HepG2 (cell line): ENCODE measurements around the gene ARL16. TPM values are rescaled to one million over a fixed set of nuclear protein-coding genes. Genes with fewer than 3 reads are reported as not detected.

Source experiments
- ATF6 ChIP-seq: sonication (generic); formaldehyde crosslinking; conservative IDR thresholded peaks from 2 replicates; pipeline ENCODE4 v1.4.0; 2020; ENCODE audit warnings: missing genetic modification reagents
- DZIP1 ChIP-seq: sonication (generic); formaldehyde crosslinking; IDR thresholded peaks from 2 replicates; pipeline ENCODE4 v1.5.0; 2020; ENCODE audit warnings: mild to moderate bottlenecking, missing genetic modification reagents
- KAT8 ChIP-seq: IDR thresholded peaks from 2 replicates; pipeline ENCODE4 v1.6.1; 2016; ENCODE audit warnings: missing genetic modification reagents, missing compliant biosample characterization
- KDM4B ChIP-seq: sonication (generic); formaldehyde crosslinking; IDR thresholded peaks from 2 replicates; pipeline ENCODE4 v1.4.0; 2020; ENCODE audit warnings: missing genetic modification reagents
- NFE2L1 ChIP-seq: sonication (generic); formaldehyde crosslinking; IDR thresholded peaks from 2 replicates; pipeline ENCODE4 v1.4.0; 2020; ENCODE audit warnings: missing genetic modification reagents, mild to moderate bottlenecking, borderline replicate concordance
- PCBP1 ChIP-seq: fragments of 200-400 bp; formaldehyde crosslinking; IDR thresholded peaks from 2 replicates; pipeline ENCODE4 v1.6.1; 2017; ENCODE audit warnings: mild to moderate bottlenecking, low read depth, low read length, borderline replicate concordance
- RNF2 ChIP-seq: fragments of 450-650 bp; conservative IDR thresholded peaks from 2 replicates; pipeline ENCODE4 v1.6.1; 2016; ENCODE audit warnings: low read depth
- SMARCE1 ChIP-seq: fragments of 450-650 bp; IDR thresholded peaks from 2 replicates; pipeline ENCODE4 v1.6.1; 2017; ENCODE audit warnings: borderline replicate concordance
- SP5 ChIP-seq: IDR thresholded peaks from 2 replicates; pipeline ENCODE4 v1.6.1; 2016; ENCODE audit warnings: low read depth, borderline replicate concordance
- TBL1XR1 ChIP-seq: fragments of 150-350 bp; IDR thresholded peaks from 2 replicates; pipeline ENCODE4 v1.6.1; 2014; ENCODE audit warnings: borderline replicate concordance, low read length; ENCODE audit not compliant: partially characterized antibody
- ZNF18 ChIP-seq: sonication (generic); formaldehyde crosslinking; IDR thresholded peaks from 2 replicates; pipeline ENCODE4 v1.8.0; 2022; ENCODE audit warnings: mild to moderate bottlenecking, missing genetic modification reagents; ENCODE audit not compliant: insufficient replicate concordance
- ZNF333 ChIP-seq: sonication (generic); formaldehyde crosslinking; IDR thresholded peaks from 2 replicates; pipeline ENCODE4 v1.4.0; 2020; ENCODE audit warnings: mild to moderate bottlenecking, missing genetic modification reagents, borderline replicate concordance
- ZNF337 ChIP-seq: sonication (generic); formaldehyde crosslinking; IDR thresholded peaks from 2 replicates; pipeline ENCODE4 v1.5.1; 2020; ENCODE audit warnings: missing genetic modification reagents, low read depth, mild to moderate bottlenecking, borderline replicate concordance
- ZNF451 ChIP-seq: sonication (generic); formaldehyde crosslinking; IDR thresholded peaks from 2 replicates; pipeline ENCODE4 v1.5.0; 2020; ENCODE audit warnings: mild to moderate bottlenecking, missing genetic modification reagents
- ZNF513 ChIP-seq: sonication (generic); formaldehyde crosslinking; conservative IDR thresholded peaks from 2 replicates; pipeline ENCODE4 v1.5.0; 2020; ENCODE audit warnings: missing genetic modification reagents
- ZNF574 ChIP-seq: sonication (generic); formaldehyde crosslinking; IDR thresholded peaks from 2 replicates; pipeline ENCODE4 v1.4.0; 2020; ENCODE audit warnings: missing genetic modification reagents
- polyA plus RNA-seq, 8 experiments: library from polyadenylated mRNA; depleted of rRNA in 3 of 8; stranded (reverse) in 7 of 8; unstranded in 1 of 8; fragments of >200 nt; fragmentation: Illumina TruSeq in 4 of 8; extraction: Trizol in 4 of 8; gene quantifications; 2 replicates each; pipeline versions ENCODE4 v1.2.1 to v1.2.3, GENCODE V29; 2011 to 2016; ENCODE audit warnings: low read depth in 4 of 8, missing spikeins in 1 of 8, mixed read lengths in 1 of 8; ENCODE audit not compliant: insufficient read depth in 1 of 8
- total RNA-seq, 5 experiments: library from RNA; depleted of rRNA; stranded (reverse); fragments of >200 nt; fragmentation: Illumina TruSeq; extraction: Trizol; gene quantifications; 2 replicates each; pipeline ENCODE4 v1.2.3, GENCODE V29; 2016; ENCODE audit warnings: low read depth in 1 of 5

Gene ARL16
- total and polyA plus RNA-seq, 2 of the 13 experiments (the other 11 are each of a cell fraction or from before 2014, with no cell fraction given): 20.8 to 30.8 TPM

GRCh38 chr17:81636505-81637288 is 46.9 kb downstream of the ARL16 start, which contains the start of the genes NPLOC4 and TSPAN10 (continued):
- 0 out of 2 replicates have a peak, but pooled peaks have one; percentile 4 for TF ChIP-seq DZIP1 (CRISPR knock-in tag)
- TF ChIP-seq SMARCE1: 0 out of 2 replicates have a peak, but pooled peaks have one; percentile 38
- peak; percentile 96 for TF ChIP-seq KAT8
- TF ChIP-seq ZNF513 (CRISPR knock-in tag): no peak
- peak; percentile 91 for TF ChIP-seq ZNF333
- peak; percentile 72; the same call in 1 of the 2 replicates for TF ChIP-seq RNF2
- peak; percentile 94 for TF ChIP-seq KDM4B (CRISPR knock-in tag)
- TF ChIP-seq ZNF451 (CRISPR knock-in tag): peak; percentile 87; the same call in 1 of the 2 replicates
- TF ChIP-seq ZNF18 (CRISPR knock-in tag): no peak
- TF ChIP-seq ATF6 (CRISPR knock-in tag): no peak
- peak; percentile 96 for TF ChIP-seq ZNF574 (CRISPR knock-in tag)
- no peak for TF ChIP-seq ZNF337 (CRISPR knock-in tag)
- no peak for TF ChIP-seq NFE2L1
- TF ChIP-seq SP5: peak; percentile 82
- no peak for TF ChIP-seq PCBP1
- peak; percentile 57 for TF ChIP-seq TBL1XR1
